ENCODE data around the gene WWOX.

The WWOX gene

DNA sequence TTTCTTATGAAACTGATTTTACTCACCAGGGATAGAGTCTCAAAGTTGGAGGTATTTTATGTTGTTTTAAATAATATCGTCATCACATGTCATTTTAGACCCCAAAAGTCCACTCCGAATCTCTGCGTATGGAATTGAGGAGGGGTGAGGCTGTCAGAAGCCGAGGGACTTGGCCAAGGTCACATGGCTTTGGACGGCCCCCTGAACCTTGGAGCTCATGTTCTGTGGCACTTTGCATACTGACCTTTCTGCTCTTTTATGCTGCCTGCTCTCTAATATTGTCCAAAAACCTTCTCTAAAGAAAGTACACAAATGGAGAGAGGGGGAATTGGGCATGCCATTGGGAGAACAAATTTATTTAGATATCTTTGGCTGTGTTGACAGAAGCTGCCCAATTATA, 700.0 kb downstream of the WWOX start:
- DNase-seq (ENCODE audit: low spot score), result no peak

GRCh38 chr16:78800523-78800922, 701.1 kb downstream of the WWOX start:
- no peak for DNase-seq (ENCODE audit: low spot score)

DNA sequence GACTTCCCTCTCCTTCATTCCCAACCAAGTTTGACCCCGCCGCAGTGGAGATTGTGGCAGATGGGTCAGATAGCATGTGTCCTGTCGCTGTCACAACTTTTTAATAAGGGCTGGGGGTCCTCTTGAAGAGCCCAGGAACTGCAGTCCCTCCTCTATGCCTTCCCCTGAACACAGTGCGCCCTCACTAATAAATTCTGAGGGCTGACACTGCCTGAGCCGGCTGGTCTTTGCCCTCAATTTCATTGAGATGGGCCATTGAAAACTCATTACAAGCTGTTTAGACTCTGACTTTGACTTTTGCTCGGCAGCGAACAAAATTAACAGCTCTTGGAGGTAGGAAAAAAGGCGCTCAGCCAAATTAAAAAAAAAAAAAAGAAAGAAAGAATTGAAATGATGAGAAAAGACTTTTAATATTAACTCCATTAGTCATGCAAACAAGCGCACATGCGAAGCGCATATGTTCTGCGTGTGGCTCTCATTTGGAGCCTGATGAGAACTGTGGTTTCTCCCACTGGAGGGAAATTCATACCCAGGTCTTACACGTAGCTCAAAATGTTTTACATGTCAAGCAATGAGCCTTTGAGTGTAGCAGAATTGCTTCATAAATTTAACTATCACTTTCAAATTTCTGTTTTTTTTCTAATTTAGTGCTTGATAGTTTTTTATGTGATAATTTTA, 704.7 kb downstream of the WWOX start:
- no peak for DNase-seq (ENCODE audit: low spot score)

GRCh38 chr16:78805556-78805955, 706.1 kb downstream of the WWOX start:
- DNase-seq (ENCODE audit: low spot score), result no peak

DNA sequence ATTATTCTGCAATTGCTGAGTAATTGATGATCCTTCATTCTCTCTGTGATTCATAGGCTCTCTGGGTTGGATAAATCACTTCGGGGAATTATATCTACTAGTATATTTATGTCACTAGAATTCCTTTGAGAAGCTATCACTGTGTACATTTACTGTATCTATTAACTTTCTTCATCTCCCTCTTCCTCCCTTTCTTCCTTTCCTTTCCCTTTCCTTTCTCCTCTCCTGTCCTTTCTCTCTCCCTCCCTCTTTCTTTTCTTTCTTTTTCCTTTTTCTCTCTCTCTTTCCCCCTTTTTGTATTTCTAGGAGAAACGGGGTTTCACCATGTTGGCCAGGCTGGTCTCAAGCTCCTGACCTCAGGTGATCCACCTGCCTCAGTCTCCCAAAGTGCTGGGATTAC, 711.8 kb downstream of the WWOX start:
- DNase-seq (ENCODE audit: low spot score), result no peak

DNA sequence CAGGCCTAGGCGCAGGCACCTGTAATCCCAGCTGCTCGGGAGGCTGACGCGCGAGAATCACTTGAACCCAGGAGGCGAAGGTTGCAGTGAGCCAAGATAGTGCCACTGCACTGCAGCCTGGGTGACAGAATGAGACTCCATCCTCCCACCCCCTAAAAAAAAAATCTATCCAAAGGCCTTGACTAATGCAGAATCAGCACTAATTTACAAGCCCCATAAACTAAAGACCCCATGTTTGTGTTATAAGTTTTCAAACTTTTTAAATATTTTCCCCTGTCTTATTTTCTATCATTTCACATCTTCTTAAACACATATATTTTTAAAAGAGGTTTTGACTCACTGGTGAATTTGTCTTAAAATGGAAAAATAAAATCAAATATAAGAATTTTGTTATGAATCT, 713.1 kb downstream of the WWOX start:
- DNase-seq (ENCODE audit: low spot score), result no peak

GRCh38 chr16:78813661-78814311, 714.3 kb downstream of the WWOX start:
- no peak for DNase-seq (ENCODE audit: low spot score)

- DNase-seq (ENCODE audit: low spot score), result no peak
Measured at GRCh38 chr16:78815713-78816112, 716.3 kb downstream of the WWOX start.

DNA sequence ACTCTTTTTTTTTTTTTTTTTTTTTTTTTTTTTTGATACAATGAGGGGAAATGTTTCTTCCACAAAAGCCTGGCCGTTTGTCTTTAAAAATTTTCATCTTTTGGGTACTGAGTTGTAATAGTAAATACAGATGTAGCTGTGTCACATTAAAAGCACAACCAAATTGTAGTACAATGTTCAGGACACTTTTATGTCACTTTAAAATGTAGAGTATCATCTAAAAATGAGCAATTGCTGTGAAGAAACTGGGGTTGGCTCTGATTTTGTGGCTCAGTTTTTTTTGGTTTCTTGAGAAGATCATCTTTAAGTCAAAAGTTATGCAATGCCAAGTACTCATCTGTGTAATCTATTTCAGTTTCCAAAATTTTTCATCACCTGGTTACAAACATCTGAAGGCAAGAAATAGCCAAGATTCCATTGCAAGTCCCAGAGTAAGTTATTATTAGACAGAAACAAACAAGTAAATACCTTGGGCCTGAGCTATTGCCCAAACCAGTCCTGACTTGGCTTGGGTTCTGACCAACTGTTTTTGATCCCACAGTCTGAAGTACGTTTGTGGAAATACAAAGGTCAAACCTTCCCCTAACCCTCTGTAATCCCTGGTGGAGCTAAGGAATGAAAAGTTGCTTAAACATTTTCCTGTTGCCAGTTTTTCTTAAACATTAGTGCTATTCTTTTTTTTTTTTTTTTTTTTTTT, 717.2 kb downstream of the WWOX start:
- DNase-seq (ENCODE audit: low spot score), result no peak

DNA sequence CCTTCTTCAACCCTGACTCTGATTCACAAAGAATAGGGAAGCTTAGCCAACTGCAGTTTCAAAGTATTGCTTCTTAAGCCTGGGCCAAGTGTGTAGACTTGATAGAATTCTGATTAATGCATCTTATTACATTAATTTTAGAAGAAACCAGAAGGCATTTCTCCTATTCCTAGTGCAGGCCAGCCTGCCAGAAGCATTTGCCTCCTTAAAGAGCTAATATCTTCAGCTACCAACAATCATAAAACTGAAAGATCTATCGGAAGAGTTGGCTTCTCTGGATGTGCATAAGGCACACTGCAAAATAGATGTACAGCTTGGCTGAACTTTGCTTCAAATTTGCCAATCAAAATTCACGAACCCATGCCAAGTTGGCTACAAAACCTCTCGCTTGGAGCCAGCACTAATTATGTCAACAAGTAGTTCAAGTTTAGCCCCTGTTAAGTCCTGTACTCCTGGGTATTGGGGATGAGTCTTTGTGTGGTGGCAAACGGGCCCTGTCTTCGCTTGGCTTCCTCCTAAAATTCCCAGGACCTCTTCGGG, 717.8 kb downstream of the WWOX start:
- no peak for DNase-seq (ENCODE audit: low spot score)

DNA sequence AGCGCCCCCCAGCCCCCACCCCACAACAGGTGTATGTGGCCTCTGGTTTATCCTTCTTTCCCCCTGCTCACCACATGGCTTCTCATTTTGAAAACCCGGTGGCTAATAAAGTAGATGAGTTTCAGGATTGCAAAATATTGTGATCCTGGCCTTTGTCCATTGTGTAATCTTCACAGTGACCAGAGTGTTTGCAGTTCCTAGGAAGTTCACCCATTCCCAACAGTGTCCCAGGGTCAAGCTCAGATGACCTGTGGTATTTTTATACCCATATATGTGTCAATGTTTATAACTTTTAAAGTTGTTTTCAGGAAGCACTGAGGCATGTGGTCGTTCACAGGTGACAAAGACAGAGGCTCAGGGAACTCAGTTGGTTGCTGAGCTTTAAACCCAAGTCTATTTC, 721.9 kb downstream of the WWOX start:
- DNase-seq (ENCODE audit: low spot score), result no peak

- no peak for DNase-seq (ENCODE audit: low spot score)
Measured at GRCh38 chr16:78822509-78822908, 723.1 kb downstream of the WWOX start.

- DNase-seq (ENCODE audit: low spot score), result no peak
Measured at GRCh38 chr16:78823027-78823426, 723.6 kb downstream of the WWOX start.

GRCh38 chr16:78829280-78829679, 729.8 kb downstream of the WWOX start:
- no peak for DNase-seq (ENCODE audit: low spot score)

DNA sequence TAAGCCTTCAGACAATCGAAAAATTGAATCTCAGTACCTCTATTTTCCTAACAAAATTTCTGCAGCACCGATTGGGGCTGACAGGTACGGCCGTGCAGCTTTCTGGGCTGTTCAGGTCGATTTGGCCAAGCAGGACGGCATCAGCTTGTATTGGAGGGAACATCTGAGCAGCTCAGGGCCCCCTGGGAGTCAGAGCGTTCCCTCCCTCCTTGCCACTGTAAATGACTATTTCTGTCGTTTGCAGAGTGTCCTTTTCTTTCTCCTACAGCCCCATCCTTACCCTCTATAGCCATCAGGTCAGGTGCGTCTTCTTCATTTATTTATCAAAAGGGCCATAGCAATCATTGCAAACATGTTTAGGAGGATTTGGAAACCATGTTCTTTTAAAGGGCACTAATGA, 731.1 kb downstream of the WWOX start:
- no peak for DNase-seq (ENCODE audit: low spot score)

DNA sequence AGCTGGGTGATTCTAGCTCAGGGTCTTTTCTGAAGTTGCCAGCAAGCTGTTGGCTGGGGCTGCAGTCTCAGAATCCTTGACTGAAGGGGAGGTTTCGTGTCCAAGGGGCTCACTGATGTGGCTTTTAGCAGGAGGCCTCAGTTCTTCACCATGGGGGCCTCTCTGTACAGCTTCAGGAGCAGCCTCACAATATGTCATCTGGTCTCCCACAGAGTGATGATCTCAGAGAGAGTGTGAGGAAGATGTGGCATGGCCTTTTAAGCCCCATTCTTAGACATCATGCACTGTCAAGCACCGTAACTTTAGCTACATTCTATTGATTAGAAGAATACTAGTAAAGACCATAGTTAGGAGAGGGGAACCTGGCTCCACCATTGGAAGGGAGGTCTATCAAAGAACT, 732.6 kb downstream of the WWOX start:
- no peak for DNase-seq (ENCODE audit: low spot score)

- DNase-seq (ENCODE audit: low spot score), result no peak
Measured at GRCh38 chr16:78836802-78837491, 737.5 kb downstream of the WWOX start.

DNA sequence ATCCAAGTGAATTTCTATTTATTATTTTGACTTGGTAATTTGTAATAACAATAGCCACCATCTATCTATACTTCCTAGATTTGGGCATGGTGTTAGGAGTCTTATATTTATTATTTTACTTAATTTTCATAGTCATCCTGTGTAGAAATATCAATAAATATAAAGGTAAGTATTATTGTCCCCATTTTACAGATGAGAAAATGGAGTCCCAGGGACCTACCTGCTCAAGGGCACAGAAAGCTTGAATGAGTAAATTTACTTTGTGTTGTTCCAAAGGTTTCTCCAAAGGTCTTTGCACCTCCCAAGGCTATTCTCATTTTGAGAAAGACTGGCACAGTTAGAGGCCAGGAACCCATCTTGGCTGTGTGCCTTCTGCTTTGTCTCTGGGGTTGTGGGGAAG, 738.3 kb downstream of the WWOX start:
- no peak for DNase-seq (ENCODE audit: low spot score)

DNA sequence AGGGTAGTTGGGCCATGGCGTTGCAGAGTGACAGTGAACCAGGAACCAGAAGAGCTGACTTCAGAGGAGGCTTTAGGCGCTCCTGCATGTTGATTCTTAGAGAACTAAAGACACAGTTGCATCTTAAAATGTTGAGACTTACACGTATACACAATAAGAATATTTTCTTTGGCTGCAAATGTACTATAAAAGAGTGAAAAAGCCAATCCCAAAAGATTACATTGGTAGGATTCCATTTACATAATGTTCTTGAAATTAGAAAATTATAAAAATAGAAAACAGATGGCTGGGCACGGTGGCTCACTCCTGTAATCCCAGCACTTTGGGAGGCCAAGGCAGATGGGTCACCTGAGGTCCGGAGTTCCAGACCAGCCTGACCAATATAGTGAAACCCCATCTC, 738.8 kb downstream of the WWOX start:
- no peak for DNase-seq (ENCODE audit: low spot score)

- DNase-seq (ENCODE audit: low spot score), result no peak
Measured at GRCh38 chr16:78842950-78843349, 743.5 kb downstream of the WWOX start.

GRCh38 chr16:78843978-78844377, 744.5 kb downstream of the WWOX start:
- no peak for DNase-seq (ENCODE audit: low spot score)

GRCh38 chr16:78844682-78845081, 745.2 kb downstream of the WWOX start:
- DNase-seq (ENCODE audit: low spot score), result no peak

- no peak for DNase-seq (ENCODE audit: low spot score)
Measured at GRCh38 chr16:78851266-78851665, 751.8 kb downstream of the WWOX start.

Measured in hematopoietic multipotent progenitor cell treated with erythropoietin and hydrocortisone succinate and interleukin-3 and kit ligand, for 15 days (in vitro differentiated cells).